ENCODE measurements around the gene HSPA13. TPM values are rescaled to one million over a fixed set of nuclear protein-coding genes. Genes with fewer than 3 reads are reported as not detected.

Gene HSPA13
- 13.0 and 15.6 TPM in 2 replicates for total RNA-seq

GRCh38 chr21:14382835-14383595, at the start of gene HSPA13:
TSS of gene HSPA13 (minus strand) at chr21:14383146. CDS start at chr21:14383119, 27 bp downstream.

Other genes starting within 250 kb of the HSPA13 start
- gene LIPI, start 172.2 kb downstream of the HSPA13 start, total RNA-seq: not detected in 2 replicates
- 0.35 TPM in 1 of 2 replicates, not detected in the other for gene RBM11, start 167.0 kb downstream of the HSPA13 start, total RNA-seq
- gene SAMSN1, start 163.2 kb upstream of the HSPA13 start, total RNA-seq: not detected in 2 replicates